CD14-positive monocyte (primary cell): ENCODE results near the gene STXBP4. TPM values are rescaled to one million over a fixed set of nuclear protein-coding genes. Genes with fewer than 3 reads are reported as not detected.

ENCODE experiments used
- DNase-seq, 3 donors: peaks; one replicate each; pipeline ENCODE4 v3.0.0-alpha.2; 2011 to 2022
- H2AFZ ChIP-seq: 2 replicates; pipeline ENCODE4 v1.6.0; 2012; ENCODE audit warnings: mild to moderate bottlenecking, low read depth, low read length, inconsistent platforms; ENCODE audit not compliant: insufficient read depth, poor library complexity, severe bottlenecking
- H3K27ac ChIP-seq, 2 donors: 1 replicate in 1 of 2; 2 replicates in 1 of 2; pipeline ENCODE4 v1.5.1; 2012 to 2013; ENCODE audit warnings: low read length in 2 of 2, control low read depth in 1 of 2, inconsistent platforms in 1 of 2, low read depth in 1 of 2, mild to moderate bottlenecking in 1 of 2
- H3K27me3 ChIP-seq, 2 donors: one replicate each; pipeline versions ENCODE4 v1.6.0 to v1.6.1; 2011 to 2013; ENCODE audit warnings: low read length in 2 of 2; ENCODE audit not compliant: control insufficient read depth in 2 of 2, insufficient read depth in 2 of 2
- H3K36me3 ChIP-seq, 2 donors: replicated peaks in 1 of 2; 1 replicate in 1 of 2; 2 replicates in 1 of 2; pipeline versions ENCODE4 v1.5.1 to v1.6.1; 2012 to 2013; ENCODE audit warnings: low read length in 2 of 2, control low read depth in 1 of 2, inconsistent platforms in 1 of 2, mild to moderate bottlenecking in 1 of 2; ENCODE audit not compliant: insufficient read depth in 2 of 2, control insufficient read depth in 1 of 2
- H3K4me1 ChIP-seq, 2 donors: 1 replicate in 1 of 2; 2 replicates in 1 of 2; pipeline versions ENCODE4 v1.5.1 to v1.6.1; 2012 to 2013; ENCODE audit warnings: low read length in 2 of 2, control low read depth in 1 of 2, inconsistent platforms in 1 of 2, mild to moderate bottlenecking in 1 of 2, moderate library complexity in 1 of 2; ENCODE audit not compliant: insufficient read depth in 2 of 2, control insufficient read depth in 1 of 2
- H3K4me2 ChIP-seq: replicated peaks from 2 replicates; pipeline ENCODE3; 2012; ENCODE audit warnings: low read length, moderate library complexity, mild to moderate bottlenecking; ENCODE audit not compliant: poor library complexity, severe bottlenecking; ENCODE audit errors: extremely low read depth
- H3K4me3 ChIP-seq, 3 experiments: fragments of 200-600 bp in 1 of 3; sonication (generic) in 1 of 3; replicated peaks in 1 of 3; 1 replicate in 2 of 3; 2 replicates in 1 of 3; pipeline ENCODE4 v1.5.1; 2011 to 2013; ENCODE audit warnings: low read length in 3 of 3, mild to moderate bottlenecking in 3 of 3, control low read depth in 2 of 3, low read depth in 2 of 3, inconsistent platforms in 1 of 3, moderate library complexity in 1 of 3
- H3K79me2 ChIP-seq: 2 replicates; pipeline ENCODE4 v1.6.0; 2012; ENCODE audit warnings: mild to moderate bottlenecking, control low read depth, inconsistent platforms, low read length, moderate library complexity; ENCODE audit not compliant: insufficient read depth
- H3K9ac ChIP-seq: 2 replicates; pipeline ENCODE4 v1.6.0; 2017; ENCODE audit warnings: low read length, mild to moderate bottlenecking; ENCODE audit not compliant: insufficient read depth, poor library complexity, severe bottlenecking
- H3K9me3 ChIP-seq, 2 donors: replicated peaks in 1 of 2; 1 replicate in 1 of 2; 2 replicates in 1 of 2; pipeline versions ENCODE4 v1.5.1 to v1.6.1; 2012 to 2013; ENCODE audit warnings: low read length in 2 of 2, control low read depth in 1 of 2; ENCODE audit not compliant: control insufficient read depth in 1 of 2, insufficient read depth in 1 of 2
- H4K20me1 ChIP-seq: 2 replicates; pipeline ENCODE4 v1.6.0; 2012; ENCODE audit warnings: mild to moderate bottlenecking, low read length, control low read depth, moderate library complexity; ENCODE audit not compliant: insufficient read depth
- H3K27ac Mint-ChIP-seq, 7 donors: one replicate each; pipeline ENCODE4 v1.8.0; 2020; ENCODE audit warnings: mild to moderate bottlenecking in 7 of 7, mixed read lengths in 7 of 7, moderate library complexity in 6 of 7, inconsistent platforms in 2 of 7
- H3K27me3 Mint-ChIP-seq, 3 donors: one replicate each; pipeline ENCODE4 v1.8.0; 2021 to 2022; ENCODE audit warnings: low read depth in 3 of 3, mild to moderate bottlenecking in 3 of 3, mixed read lengths in 3 of 3, moderate library complexity in 3 of 3, inconsistent platforms in 1 of 3
- H3K36me3 Mint-ChIP-seq, 2 donors: one replicate each; pipeline ENCODE4 v1.8.0; 2020; ENCODE audit warnings: mixed read lengths in 2 of 2, inconsistent platforms in 1 of 2, mild to moderate bottlenecking in 1 of 2
- H3K4me1 Mint-ChIP-seq: one replicate; pipeline ENCODE4 v1.8.0; 2020; ENCODE audit warnings: mild to moderate bottlenecking, mixed read lengths
- H3K4me3 Mint-ChIP-seq, 2 donors: one replicate each; pipeline ENCODE4 v1.8.0; 2020; ENCODE audit warnings: mild to moderate bottlenecking in 2 of 2, mixed read lengths in 2 of 2, moderate library complexity in 1 of 2
- H3K9me3 Mint-ChIP-seq, 7 donors: one replicate each; pipeline ENCODE4 v1.8.0; 2020 to 2022; ENCODE audit warnings: mixed read lengths in 7 of 7, mild to moderate bottlenecking in 6 of 7, moderate library complexity in 6 of 7, inconsistent platforms in 2 of 7
- intact Hi-C, 2 donors: fragments of 100-400 bp; cut with micrococcal nuclease; formaldehyde crosslinking; loops; one replicate each; pipeline versions ENCODE4 v1.15.0 to v1.15.1; 2023
- polyA plus RNA-seq, 3 donors: library from polyadenylated mRNA; depleted of rRNA in 1 of 3; unstranded in 2 of 3; stranded (reverse) in 1 of 3; fragments of 300-500 nt in 2 of 3; fragments of >200 nt in 1 of 3; fragmentation: Illumina TruSeq in 2 of 3; gene quantifications; 1 replicate in 2 of 3; 2 replicates in 1 of 3; pipeline ENCODE4 v1.2.3, GENCODE V29; 2012 to 2021
- TF ChIP-seq, protein P1 (sequence below): fragments of 200-600 bp; IDR thresholded peaks from one replicate; pipeline ENCODE4 v1.8.0; 2022; ENCODE audit warnings: antibody characterized with exemption, mild to moderate bottlenecking

Gene STXBP4
- polyA plus RNA-seq, 3 donors, result 0.27 to 1.8 (median 0.44) TPM

DNA sequence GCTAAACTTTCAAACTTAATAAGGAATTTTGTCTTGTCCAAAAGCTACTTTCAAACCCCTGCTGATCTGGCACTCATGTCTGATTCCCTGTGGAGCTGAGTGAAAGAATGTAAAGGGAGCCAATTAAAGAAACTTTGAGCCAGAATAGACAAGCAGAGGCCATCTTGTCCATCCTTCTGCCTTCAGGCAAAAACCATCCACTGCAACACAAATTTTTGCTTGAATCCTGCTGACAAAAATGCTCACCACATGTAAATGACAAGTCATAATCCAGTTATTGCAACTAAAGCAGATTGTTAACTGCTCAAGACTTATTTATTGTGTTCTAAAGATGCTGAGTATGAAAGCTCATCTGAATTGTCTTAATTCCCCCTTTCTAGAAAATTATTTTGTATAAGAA, 172.2 kb downstream of the STXBP4 start:
- H3K27me3 Mint-ChIP-seq, result peaks cover 0 to 2% (median 0%) of the 10 kb centered on the region in 3 donors
- no peaks in the 10 kb centered on the region for H3K4me1 Mint-ChIP-seq
- Histone ChIP-seq H3K4me3 (no peak overlapping the region), H3K4me1 (no peaks in the 10 kb centered on the region), H3K79me2 (no peaks in the 10 kb centered on the region), H3K27ac (no peak overlapping the region), H4K20me1 (no peaks in the 10 kb centered on the region), H3K4me2 (no peak overlapping the region), H3K9me3 (no peaks in the 10 kb centered on the region), H3K27me3 (no peaks in the 10 kb centered on the region), H3K9ac (no peak overlapping the region), H2AFZ (no peak overlapping the region), H3K36me3 (no peaks in the 10 kb centered on the region)
- DNase-seq, result no peak
- intact Hi-C loops, result no loop called here
- H3K4me3 Mint-ChIP-seq, result no peak overlapping the region
- H3K27ac Mint-ChIP-seq, result no peak overlapping the region
- no peaks in the 10 kb centered on the region for H3K36me3 Mint-ChIP-seq
- no peaks in the 10 kb centered on the region for H3K9me3 Mint-ChIP-seq
- TF ChIP-seq, protein P1, sequence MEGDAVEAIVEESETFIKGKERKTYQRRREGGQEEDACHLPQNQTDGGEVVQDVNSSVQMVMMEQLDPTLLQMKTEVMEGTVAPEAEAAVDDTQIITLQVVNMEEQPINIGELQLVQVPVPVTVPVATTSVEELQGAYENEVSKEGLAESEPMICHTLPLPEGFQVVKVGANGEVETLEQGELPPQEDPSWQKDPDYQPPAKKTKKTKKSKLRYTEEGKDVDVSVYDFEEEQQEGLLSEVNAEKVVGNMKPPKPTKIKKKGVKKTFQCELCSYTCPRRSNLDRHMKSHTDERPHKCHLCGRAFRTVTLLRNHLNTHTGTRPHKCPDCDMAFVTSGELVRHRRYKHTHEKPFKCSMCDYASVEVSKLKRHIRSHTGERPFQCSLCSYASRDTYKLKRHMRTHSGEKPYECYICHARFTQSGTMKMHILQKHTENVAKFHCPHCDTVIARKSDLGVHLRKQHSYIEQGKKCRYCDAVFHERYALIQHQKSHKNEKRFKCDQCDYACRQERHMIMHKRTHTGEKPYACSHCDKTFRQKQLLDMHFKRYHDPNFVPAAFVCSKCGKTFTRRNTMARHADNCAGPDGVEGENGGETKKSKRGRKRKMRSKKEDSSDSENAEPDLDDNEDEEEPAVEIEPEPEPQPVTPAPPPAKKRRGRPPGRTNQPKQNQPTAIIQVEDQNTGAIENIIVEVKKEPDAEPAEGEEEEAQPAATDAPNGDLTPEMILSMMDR, result no peak

DNA sequence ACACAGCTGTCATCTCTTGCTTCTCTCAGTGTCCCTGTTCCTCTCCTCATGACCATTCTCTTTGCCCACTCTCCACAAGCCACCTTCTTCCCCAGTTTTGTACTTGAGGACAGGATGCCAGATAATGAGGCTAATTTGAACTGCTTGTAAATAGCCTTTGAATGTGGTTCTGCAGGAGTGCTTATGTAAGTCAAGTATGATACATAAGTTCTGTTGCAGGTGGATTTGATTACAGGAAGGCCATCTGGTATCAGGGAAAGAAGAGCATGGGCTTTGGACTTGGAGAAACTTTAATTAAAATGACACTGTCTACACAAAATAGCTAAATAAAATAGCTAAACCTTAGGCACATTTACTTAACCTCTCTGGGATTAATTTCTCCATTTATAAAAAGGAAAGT, 176.0 kb downstream of the STXBP4 start:
- DNase-seq, result no peak
- no peak overlapping the region for H3K9ac ChIP-seq
- H4K20me1 ChIP-seq, result no peaks in the 10 kb centered on the region
- H3K4me1 ChIP-seq, result no peaks in the 10 kb centered on the region
- no peaks in the 10 kb centered on the region for H3K27me3 ChIP-seq
- peaks cover 0 to 2% (median 1%) of the 10 kb centered on the region in 3 donors for H3K27me3 Mint-ChIP-seq
- TF ChIP-seq, protein P1, result no peak
- H2AFZ ChIP-seq, result no peak overlapping the region
- no peaks in the 10 kb centered on the region for H3K9me3 ChIP-seq
- no peak overlapping the region for H3K27ac ChIP-seq
- intact Hi-C loops, result no loop called here
- no peaks in the 10 kb centered on the region for H3K9me3 Mint-ChIP-seq
- H3K4me1 Mint-ChIP-seq, result no peaks in the 10 kb centered on the region
- H3K36me3 Mint-ChIP-seq, result no peaks in the 10 kb centered on the region
- H3K27ac Mint-ChIP-seq, result no peak overlapping the region
- H3K4me3 Mint-ChIP-seq, result no peak overlapping the region
- no peaks in the 10 kb centered on the region for H3K36me3 ChIP-seq
- H3K4me2 ChIP-seq, result no peak overlapping the region
- H3K79me2 ChIP-seq, result no peaks in the 10 kb centered on the region
- no peak overlapping the region for H3K4me3 ChIP-seq
